ENCODE measurements around the gene NCOR2.

- TF ChIP-seq GLIS3 (CRISPR knock-in tag; IDR thresholded peaks at IDR 0.05), result no peak
- TF ChIP-seq ZNF565 (CRISPR knock-in tag; conservative IDR thresholded peaks at IDR 0.05; ENCODE audit: low read depth), result no peak
- TF ChIP-seq CREB5 (CRISPR knock-in tag; IDR thresholded peaks at IDR 0.05; ENCODE audit: low read depth), result no peak
- no peak for TF ChIP-seq ZFP3 (CRISPR knock-in tag; IDR thresholded peaks at IDR 0.05)
- no peak for TF ChIP-seq BACH2 (CRISPR knock-in tag; IDR thresholded peaks at IDR 0.05; ENCODE audit: borderline replicate concordance)
- no peak for TF ChIP-seq ZFP30 (CRISPR knock-in tag; IDR thresholded peaks at IDR 0.05)
- TF ChIP-seq ISL1 (CRISPR knock-in tag; IDR thresholded peaks at IDR 0.05), result no peak
- TF ChIP-seq RARB (CRISPR knock-in tag; IDR thresholded peaks at IDR 0.05), result no peak
Observed at GRCh38 chr12:124520265-124520701, 47.1 kb downstream of the NCOR2 start.
